Endothelial cell of umbilical vein (primary cell): ENCODE measurements around the gene MYLK. TPM values are rescaled to one million over a fixed set of nuclear protein-coding genes. Genes with fewer than 3 reads are reported as not detected.

Source experiments
- BruUV-seq: library from RNA; stranded (reverse); fragments of 400-500 nt; replicated peaks from 2 replicates; lab custom pipeline; 2021; lab: Mats Ljungman, UMichigan
- CTCF ChIA-PET: fragments of 300-600, 350-600 bp; sonication (Branson Sonifier 250); formaldehyde crosslinking; loops from one replicate; lab custom pipeline; 2021; ENCODE audit warnings: antibody characterized with exemption, inconsistent platforms; lab: Charles Lee
- POLR2A ChIA-PET: fragments of 300-600, 350-600 bp; sonication (Branson Sonifier 250); formaldehyde crosslinking; loops from one replicate; lab custom pipeline; 2021; ENCODE audit warnings: antibody characterized with exemption, inconsistent platforms; lab: Charles Lee
- DNase-seq: peaks from one replicate; pipeline ENCODE4 v3.0.0-alpha.2; 2011; ENCODE audit warnings: low read depth, low spot score
- FAIRE-seq: peaks from 2 replicates; lab custom pipeline; 2011; peaks lifted over from hg19 to GRCh38; lab: Jason Lieb, UNC
- H2AFZ ChIP-seq: 2 replicates; pipeline ENCODE4 v1.6.0; 2012; ENCODE audit warnings: low read depth, low read length, control low read depth, inconsistent platforms
- H3K27ac ChIP-seq: 2 replicates; pipeline ENCODE4 v1.5.1; 2011; ENCODE audit warnings: low read depth, mild to moderate bottlenecking, control low read depth, low read length, moderate library complexity; ENCODE audit not compliant: insufficient read depth
- H3K27me3 ChIP-seq, 2 experiments: 2 replicates each; pipeline versions ENCODE4 v1.6.0 to v1.6.1; 2011; ENCODE audit warnings: low read length in 2 of 2, mixed read lengths in 1 of 2; ENCODE audit not compliant: control insufficient read depth in 2 of 2, insufficient read depth in 2 of 2
- H3K36me3 ChIP-seq, 2 experiments: 2 replicates in 1 of 2; 3 replicates in 1 of 2; pipeline ENCODE4 v1.5.1; 2011; ENCODE audit warnings: low read length in 2 of 2, mild to moderate bottlenecking in 1 of 2, moderate library complexity in 1 of 2; ENCODE audit not compliant: control insufficient read depth in 2 of 2, insufficient read depth in 2 of 2; ENCODE audit errors: extremely low read depth in 1 of 2
- H3K4me1 ChIP-seq: 3 replicates; pipeline ENCODE4 v1.5.1; 2011; ENCODE audit warnings: mild to moderate bottlenecking, low read length; ENCODE audit not compliant: control insufficient read depth, insufficient read depth; ENCODE audit errors: extremely low read depth
- H3K4me2 ChIP-seq: 2 replicates; pipeline ENCODE4 v1.6.1; 2011; ENCODE audit warnings: low read length, control low read depth, mixed read lengths; ENCODE audit not compliant: insufficient read depth
- H3K4me3 ChIP-seq, 3 experiments: fragments of 200-600 bp in 1 of 3; sonication (generic), shearing (Covaris generic) in 1 of 3; replicated peaks in 1 of 3; 2 replicates each; pipeline ENCODE4 v1.5.1; 2011 to 2016; ENCODE audit warnings: control low read depth in 3 of 3, low read length in 3 of 3, mild to moderate bottlenecking in 2 of 3, inconsistent platforms in 1 of 3, low read depth in 1 of 3, moderate library complexity in 1 of 3; ENCODE audit not compliant: insufficient read depth in 1 of 3
- H3K79me2 ChIP-seq: 2 replicates; pipeline ENCODE4 v1.6.0; 2012; ENCODE audit warnings: low read length, inconsistent platforms; ENCODE audit not compliant: control insufficient read depth, insufficient read depth
- H3K9ac ChIP-seq: replicated peaks from 2 replicates; pipeline ENCODE3; 2011; ENCODE audit warnings: low read length, control low read depth; ENCODE audit not compliant: insufficient read depth; ENCODE audit errors: extremely low read depth
- H3K9me1 ChIP-seq: replicated peaks from 3 replicates; pipeline ENCODE4 v1.6.0; 2011; ENCODE audit warnings: mild to moderate bottlenecking, low read length; ENCODE audit not compliant: control insufficient read depth, insufficient read depth; ENCODE audit errors: extremely low read depth
- H3K9me3 ChIP-seq: replicated peaks from 2 replicates; pipeline ENCODE4 v1.5.1; 2012; ENCODE audit warnings: low read length, inconsistent platforms; ENCODE audit not compliant: control insufficient read depth, insufficient read depth
- H4K20me1 ChIP-seq: replicated peaks from 2 replicates; pipeline ENCODE3; 2011; ENCODE audit warnings: mild to moderate bottlenecking, low read length; ENCODE audit not compliant: control insufficient read depth, insufficient read depth; ENCODE audit errors: extremely low read depth
- EZH2 ChIP-seq: IDR thresholded peaks from 2 replicates; pipeline ENCODE4 v1.6.1; 2012; ENCODE audit warnings: borderline replicate concordance, low read depth, mild to moderate bottlenecking, moderate library complexity, low read length, inconsistent platforms; ENCODE audit not compliant: severe bottlenecking
- FOS ChIP-seq: IDR thresholded peaks from 2 replicates; pipeline ENCODE4 v1.6.1; 2011; ENCODE audit warnings: mild to moderate bottlenecking, low read length, moderate library complexity, borderline replicate concordance; ENCODE audit not compliant: insufficient read depth
- GATA2 ChIP-seq: IDR thresholded peaks from 2 replicates; pipeline ENCODE4 v1.7.0; 2011; ENCODE audit warnings: low read depth, mild to moderate bottlenecking, moderate library complexity, mixed read lengths, low read length; ENCODE audit not compliant: insufficient read length, insufficient read depth
- MYC ChIP-seq: IDR thresholded peaks from one replicate; pipeline ENCODE4 v1.6.1; 2011; ENCODE audit warnings: mild to moderate bottlenecking, low read depth, low read length
- POLR2AphosphoS5 ChIP-seq: IDR thresholded peaks from 2 replicates; pipeline ENCODE4 v1.6.1; 2012; ENCODE audit warnings: low read depth, mild to moderate bottlenecking, control low read depth, low read length, moderate library complexity; ENCODE audit not compliant: insufficient read depth
- dilution Hi-C: fragments of 300-500 bp; cut with MboI; formaldehyde crosslinking; loops from one replicate; pipeline ENCODE4 v1.15.0; 2019; ENCODE audit warnings: low sequenced_read_pairs; ENCODE audit not compliant: extremely low pct_ligation_motif_present
- intact Hi-C: fragments of 100-400 bp; cut with micrococcal nuclease; formaldehyde crosslinking; loops from one replicate; pipeline ENCODE4 v1.10.0; 2022
- polyA plus RNA-seq, 4 experiments: library from polyadenylated mRNA; depleted of rRNA in 3 of 4; stranded (reverse) in 3 of 4; unstranded in 1 of 4; fragments of >200 nt; gene quantifications; 2 replicates each; pipeline versions ENCODE4 v1.2.1 to v1.2.3, GENCODE V29; 2011 to 2012; ENCODE audit warnings: missing spikeins in 1 of 4
- total RNA-seq: library from RNA; stranded (reverse); gene quantifications from 2 replicates; pipeline ENCODE4 v1.2.3, GENCODE V29; 2021
- TF ChIP-seq, protein P1 (sequence below): IDR thresholded peaks from 2 replicates; pipeline ENCODE4 v1.6.1; 2011; ENCODE audit not compliant: insufficient read depth, insufficient read length
- TF ChIP-seq, protein P2 (sequence below), 2 donors: IDR thresholded peaks; 1 replicate in 1 of 2; 2 replicates in 1 of 2; pipeline ENCODE4 v1.5.1; 2011; ENCODE audit warnings: low read length in 2 of 2, mild to moderate bottlenecking in 2 of 2, moderate library complexity in 2 of 2, control low read depth in 1 of 2, inconsistent platforms in 1 of 2, low read depth in 1 of 2; ENCODE audit not compliant: insufficient read depth in 1 of 2; ENCODE audit errors: extremely low read depth in 1 of 2

The MYLK gene
- total and polyA plus RNA-seq, 2 donors (not counting 3 experiments of a cell fraction or from before 2014, with no cell fraction given): 10.0 to 22.2 TPM

DNA sequence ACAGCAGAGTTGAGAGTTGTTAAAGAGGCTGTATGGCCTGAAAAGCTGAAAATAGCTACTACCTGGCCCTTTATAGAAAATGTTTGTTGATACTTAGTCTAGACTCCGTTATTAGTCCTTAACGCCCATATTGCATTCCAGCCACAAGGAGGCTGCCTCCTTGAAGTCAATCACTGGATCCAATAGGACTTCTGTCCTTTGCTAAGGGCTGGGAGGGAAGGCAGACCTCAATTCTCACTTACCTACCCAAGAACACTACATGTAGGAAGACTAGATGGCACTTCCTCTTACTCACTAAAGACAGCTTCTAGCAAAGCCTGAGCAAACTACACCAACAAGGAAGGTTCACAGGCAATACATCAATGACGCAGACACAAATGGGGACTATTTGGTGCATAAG, 159.8 kb downstream of the MYLK start:
- Histone ChIP-seq H3K9ac (no peak overlapping the region), H3K4me3 (no peak overlapping the region), H3K27me3 (peaks cover 6 to 15% of the 10 kb centered on the region in 2 experiments), H3K4me2 (no peak overlapping the region), H2AFZ (no peak overlapping the region), H3K36me3 (no peaks in the 10 kb centered on the region), H3K79me2 (no peaks in the 10 kb centered on the region), H3K27ac (no peak overlapping the region), H4K20me1 (no peaks in the 10 kb centered on the region), H3K4me1 (no peaks in the 10 kb centered on the region), H3K9me3 (no peaks in the 10 kb centered on the region), H3K9me1 (no peaks in the 10 kb centered on the region)
- POLR2A ChIA-PET: interaction anchor here (0.6 kb wide), 1 partner anchor 727 kb away, joined by 7 read pairs; no protein-coding TSS in a partner anchor
- no TSS peak for BruUV-seq
- intact Hi-C loops (no loop called here), dilution Hi-C loops (no loop called here)
- DNase-seq (no peak), FAIRE-seq (no peak)
- TF ChIP-seq POLR2AphosphoS5 (no peak), GATA2 (no peak), MYC (no peak), EZH2 (no peak)
- TF ChIP-seq, protein P1, sequence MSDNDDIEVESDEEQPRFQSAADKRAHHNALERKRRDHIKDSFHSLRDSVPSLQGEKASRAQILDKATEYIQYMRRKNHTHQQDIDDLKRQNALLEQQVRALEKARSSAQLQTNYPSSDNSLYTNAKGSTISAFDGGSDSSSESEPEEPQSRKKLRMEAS: no peak
- CTCF ChIA-PET: interaction anchor here (0.6 to 9.9 kb wide), 50 partner anchors 9 to 557 kb away, joined by 3 to 186 read pairs (median 4); no protein-coding TSS in a partner anchor

GRCh38 chr3:123723522-123724168, 160.5 kb downstream of the MYLK start:
- Histone ChIP-seq H3K4me2 (no peak overlapping the region), H3K27ac (no peak overlapping the region), H4K20me1 (no peaks in the 10 kb centered on the region), H3K4me3 (no peak overlapping the region), H3K36me3 (no peaks in the 10 kb centered on the region), H2AFZ (no peak overlapping the region), H3K9ac (no peak overlapping the region), H3K79me2 (no peaks in the 10 kb centered on the region), H3K9me3 (no peaks in the 10 kb centered on the region), H3K27me3 (peaks cover 2 to 13% of the 10 kb centered on the region in 2 experiments), H3K4me1 (no peaks in the 10 kb centered on the region), H3K9me1 (no peaks in the 10 kb centered on the region)
- TF ChIP-seq POLR2AphosphoS5 (no peak), GATA2 (no peak), FOS (no peak)
- TF ChIP-seq, protein P2, sequence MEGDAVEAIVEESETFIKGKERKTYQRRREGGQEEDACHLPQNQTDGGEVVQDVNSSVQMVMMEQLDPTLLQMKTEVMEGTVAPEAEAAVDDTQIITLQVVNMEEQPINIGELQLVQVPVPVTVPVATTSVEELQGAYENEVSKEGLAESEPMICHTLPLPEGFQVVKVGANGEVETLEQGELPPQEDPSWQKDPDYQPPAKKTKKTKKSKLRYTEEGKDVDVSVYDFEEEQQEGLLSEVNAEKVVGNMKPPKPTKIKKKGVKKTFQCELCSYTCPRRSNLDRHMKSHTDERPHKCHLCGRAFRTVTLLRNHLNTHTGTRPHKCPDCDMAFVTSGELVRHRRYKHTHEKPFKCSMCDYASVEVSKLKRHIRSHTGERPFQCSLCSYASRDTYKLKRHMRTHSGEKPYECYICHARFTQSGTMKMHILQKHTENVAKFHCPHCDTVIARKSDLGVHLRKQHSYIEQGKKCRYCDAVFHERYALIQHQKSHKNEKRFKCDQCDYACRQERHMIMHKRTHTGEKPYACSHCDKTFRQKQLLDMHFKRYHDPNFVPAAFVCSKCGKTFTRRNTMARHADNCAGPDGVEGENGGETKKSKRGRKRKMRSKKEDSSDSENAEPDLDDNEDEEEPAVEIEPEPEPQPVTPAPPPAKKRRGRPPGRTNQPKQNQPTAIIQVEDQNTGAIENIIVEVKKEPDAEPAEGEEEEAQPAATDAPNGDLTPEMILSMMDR (IDR thresholded peaks at IDR 0.05; ENCODE audit: extremely low read depth in 1 of 2, insufficient read depth in 1 of 2, low read depth in 1 of 2, low read length in 2 of 2): peak; percentile 84
- ChIA-PET POLR2A (interaction anchor here (0.6 to 0.7 kb wide), 2 partner anchors 63 to 728 kb away, joined by 3 to 7 read pairs; no protein-coding TSS in a partner anchor), CTCF (interaction anchor here (0.6 to 9.9 kb wide), 52 partner anchors 8 to 835 kb away, joined by 3 to 186 read pairs (median 4); no protein-coding TSS in a partner anchor)
- intact Hi-C loops (loop anchor here (1.0 kb wide), 2 partner anchors 71 to 81 kb away; no protein-coding TSS in a partner anchor), dilution Hi-C loops (no loop called here)
- no TSS peak for BruUV-seq
- peak; percentile 78 for DNase-seq
- peak; percentile 90 for FAIRE-seq
